NCI-H345 (cell line): ENCODE data around the gene STT3B.
"Not testable (repeated sequence)": the region's sequence is repeated elsewhere in the genome, so short reads cannot be mapped to it uniquely, and the experiment has no call there.

Experiments used
- DNase-seq: peaks from one replicate; lab custom pipeline; 2025; lab: John Stamatoyannopoulos, UW

The STT3B gene

DNA sequence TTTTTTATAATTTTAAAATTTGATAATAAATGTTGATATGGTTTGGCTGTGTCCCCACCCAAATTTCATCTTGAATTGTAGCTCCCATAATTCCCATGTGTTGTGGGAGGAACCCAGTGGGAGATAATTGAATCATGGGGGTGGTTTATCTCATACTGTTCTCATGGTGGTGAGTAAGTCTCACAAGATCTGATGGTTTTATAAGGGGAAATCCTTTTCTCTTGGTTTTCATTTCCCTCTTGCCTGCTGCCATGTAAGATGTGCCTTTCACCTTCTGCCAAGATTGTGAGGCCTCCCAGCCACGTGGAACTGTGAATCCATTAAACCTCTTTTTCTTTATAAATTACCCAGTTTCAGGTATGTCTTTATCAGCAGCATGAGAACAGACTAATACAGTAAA is 72.6 kb downstream of the STT3B start:
- not testable (repeated sequence) for DNase-seq

- DNase-seq, result no peak
Measured at GRCh38 chr3:31606453-31606852, 73.7 kb downstream of the STT3B start.

DNA sequence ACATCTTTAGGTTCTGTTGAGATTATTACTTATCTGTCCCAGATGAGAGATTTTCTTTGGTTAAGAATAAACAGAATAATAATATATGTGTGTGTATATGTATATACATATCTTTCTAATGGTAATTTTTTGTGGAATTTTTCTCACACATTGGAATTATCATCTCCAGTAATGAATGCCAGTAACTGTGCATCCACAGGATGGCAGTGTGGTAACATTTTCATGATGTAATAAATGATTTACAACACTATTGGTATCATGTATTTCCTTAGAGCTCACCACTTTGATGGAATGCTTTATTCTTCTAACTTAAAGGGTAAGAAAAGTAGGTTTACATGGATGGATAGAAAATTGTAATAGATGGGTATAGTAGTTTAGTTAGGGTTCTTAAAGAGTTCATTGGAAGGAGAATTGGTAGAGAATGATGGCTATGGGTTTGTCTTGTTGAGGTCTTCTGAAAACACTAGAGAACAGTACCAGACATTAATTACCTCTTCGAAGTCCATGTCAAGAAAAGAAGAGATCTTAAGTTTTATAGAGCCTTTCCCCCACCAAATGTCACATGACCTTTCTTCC is 78.1 kb downstream of the STT3B start:
- no peak for DNase-seq

DNA sequence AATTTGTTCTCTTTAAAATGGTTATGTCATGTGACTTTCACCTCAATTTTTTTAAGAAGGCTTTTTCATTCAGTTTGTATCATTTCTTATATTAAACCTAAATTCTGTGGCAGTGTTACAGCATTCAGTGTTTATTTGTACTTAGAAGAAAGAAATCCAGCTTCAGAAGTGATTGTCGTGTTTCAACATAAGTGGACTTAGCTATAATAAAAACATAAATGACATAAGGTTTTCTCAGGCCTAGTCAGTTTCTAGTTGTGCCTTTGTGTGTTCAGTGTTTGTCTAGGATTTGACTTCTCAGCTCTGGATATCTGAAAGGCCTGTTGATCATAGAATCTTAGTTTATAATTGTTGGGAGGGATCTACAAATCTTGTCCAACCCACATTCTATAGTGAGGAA is 80.5 kb downstream of the STT3B start:
- DNase-seq, result no peak

GRCh38 chr3:31613654-31614053 is 80.9 kb downstream of the STT3B start:
- no peak for DNase-seq

- peak; percentile 9 for DNase-seq
Measured at GRCh38 chr3:31614162-31614921, 81.6 kb downstream of the STT3B start.

DNA sequence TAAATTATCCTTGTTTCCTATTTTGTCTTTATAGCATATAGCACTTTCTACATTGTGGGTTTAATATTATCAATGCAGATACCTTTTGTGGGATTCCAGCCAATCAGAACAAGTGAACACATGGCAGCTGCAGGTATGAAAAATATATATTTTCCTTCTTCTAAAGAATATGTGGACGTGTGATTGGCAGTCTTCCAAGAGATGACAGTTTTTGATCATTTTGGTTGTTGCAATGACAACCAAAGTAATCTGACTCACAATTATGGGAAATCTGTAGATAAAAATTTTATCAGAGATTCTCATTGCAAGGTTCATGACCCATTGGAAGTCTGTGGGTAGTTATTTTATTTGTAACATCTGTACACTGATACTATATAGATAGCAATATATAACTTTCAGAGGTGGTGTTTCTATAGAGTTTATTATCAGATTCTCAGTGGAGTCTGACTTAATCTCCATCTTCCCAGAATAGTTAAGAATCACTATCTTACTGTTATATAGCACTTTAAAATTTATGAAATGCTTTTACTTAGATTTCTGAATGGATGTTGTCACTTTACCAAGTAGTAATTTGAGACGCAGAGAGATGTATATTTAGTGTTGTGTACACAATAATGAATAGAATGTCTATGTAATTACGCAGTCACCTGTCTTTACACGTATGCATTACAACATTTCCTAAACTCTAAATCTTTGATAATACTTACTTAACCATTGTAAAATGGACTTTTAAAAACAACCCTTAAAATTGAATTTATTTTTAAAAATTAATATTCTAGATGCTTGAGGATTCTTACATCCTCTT is 82.5 kb downstream of the STT3B start:
- peak; percentile 1 for DNase-seq

GRCh38 chr3:31616711-31617110 is 84.0 kb downstream of the STT3B start:
- no peak for DNase-seq

GRCh38 chr3:31620656-31621055 is 87.9 kb downstream of the STT3B start:
- DNase-seq, result no peak

DNA sequence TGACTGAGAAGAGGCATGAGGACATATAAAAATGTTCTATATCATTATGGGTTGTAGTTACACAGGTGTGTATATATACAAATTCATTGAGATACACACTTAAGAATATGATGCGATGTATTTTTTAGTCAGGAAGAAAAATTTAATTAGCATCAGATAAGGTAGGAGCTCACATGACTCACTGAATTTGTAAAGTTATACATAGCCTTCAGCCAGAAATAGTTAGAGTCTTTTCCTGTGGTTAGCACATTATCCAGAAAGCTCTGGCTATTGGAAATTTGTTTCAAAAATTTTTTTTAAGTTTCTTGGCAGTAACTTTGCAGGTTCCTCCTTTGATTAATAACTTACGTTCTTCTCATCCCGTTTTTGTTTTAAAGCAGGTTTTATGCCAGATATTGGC is 88.6 kb downstream of the STT3B start:
- no peak for DNase-seq

GRCh38 chr3:31622636-31623288 is 90.0 kb downstream of the STT3B start:
- DNase-seq, result no peak

- DNase-seq, result no peak
Measured at GRCh38 chr3:31624083-31624709, 91.5 kb downstream of the STT3B start.

DNA sequence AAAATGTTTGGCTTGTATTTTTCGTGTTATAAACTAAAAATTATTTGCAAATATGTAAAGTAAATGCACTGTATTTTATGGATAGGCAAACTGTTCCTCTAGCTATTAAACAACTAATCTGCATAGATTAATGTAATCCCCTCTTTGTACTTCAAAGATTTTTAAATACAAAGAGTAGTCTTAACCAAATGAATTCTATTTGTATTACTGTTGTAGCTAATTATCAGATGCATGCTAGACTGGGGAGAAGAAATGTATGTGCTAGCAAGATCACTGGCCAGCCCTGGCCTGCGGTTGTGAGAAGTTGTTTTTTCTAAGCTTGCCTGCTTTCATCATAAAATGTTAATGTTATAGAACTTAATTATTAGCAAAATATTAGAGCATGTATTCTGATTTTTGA is 92.6 kb downstream of the STT3B start:
- DNase-seq, result no peak

GRCh38 chr3:31629054-31629453 is 96.3 kb downstream of the STT3B start:
- DNase-seq, result no peak

- DNase-seq, result no peak
Measured at GRCh38 chr3:31634476-31634875, 101.8 kb downstream of the STT3B start.

GRCh38 chr3:31635545-31635944 is 102.8 kb downstream of the STT3B start:
- DNase-seq, result no peak

- DNase-seq, result no peak
Measured at GRCh38 chr3:31636049-31636448, 103.3 kb downstream of the STT3B start.

DNA sequence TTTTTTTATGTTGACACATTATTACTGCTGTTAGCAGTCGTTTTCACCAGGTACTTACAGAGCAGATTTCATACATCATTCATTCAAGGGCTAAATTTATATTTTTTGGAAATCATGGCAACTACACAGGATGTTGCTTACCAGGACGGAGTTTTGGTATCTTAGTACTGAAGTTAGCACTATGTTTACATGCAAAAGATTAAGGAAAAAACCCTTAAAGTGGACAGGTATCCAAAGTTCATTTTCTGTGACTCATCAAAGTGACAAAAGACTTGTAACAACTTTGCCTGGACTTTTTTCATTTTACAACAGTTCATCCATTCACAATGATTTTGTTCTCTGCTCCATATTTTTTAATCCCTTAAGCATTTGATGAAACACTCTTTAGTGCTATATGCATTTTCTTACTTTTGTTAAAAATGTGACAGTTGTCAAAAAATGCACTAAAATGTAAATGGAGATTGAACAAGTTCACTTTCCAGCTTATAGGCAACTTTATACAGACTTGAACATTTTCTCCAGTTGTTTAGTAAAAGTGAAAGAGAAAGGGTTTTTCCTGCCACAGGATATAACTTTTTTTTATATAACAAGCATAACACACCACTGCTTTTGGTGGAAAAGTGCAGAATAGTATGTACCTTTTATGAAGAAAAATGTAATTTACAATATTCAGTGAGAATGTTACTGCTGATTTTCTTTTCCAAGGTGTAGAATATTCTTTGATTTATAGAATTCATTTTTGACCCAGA is 104.1 kb downstream of the STT3B start:
- DNase-seq, result no peak

DNA sequence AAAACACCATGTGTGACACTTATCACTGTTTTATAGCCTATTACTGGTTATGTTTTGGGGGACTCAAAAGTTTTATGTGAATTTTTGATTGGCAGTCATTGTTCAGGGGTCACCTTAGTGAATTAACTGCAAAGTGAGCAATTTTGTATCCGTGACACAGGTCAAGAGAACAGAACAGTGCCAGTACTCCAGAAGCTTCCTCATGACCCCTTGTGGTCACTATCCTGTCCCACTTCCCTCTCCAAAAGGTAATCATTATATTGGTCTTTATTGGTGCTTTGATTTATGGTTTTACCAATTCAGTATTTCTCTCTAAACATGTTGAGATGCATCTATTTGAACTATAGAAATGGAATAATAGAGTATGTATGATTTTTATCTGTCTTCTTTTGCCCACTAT is 107.1 kb downstream of the STT3B start:
- no peak for DNase-seq

DNA sequence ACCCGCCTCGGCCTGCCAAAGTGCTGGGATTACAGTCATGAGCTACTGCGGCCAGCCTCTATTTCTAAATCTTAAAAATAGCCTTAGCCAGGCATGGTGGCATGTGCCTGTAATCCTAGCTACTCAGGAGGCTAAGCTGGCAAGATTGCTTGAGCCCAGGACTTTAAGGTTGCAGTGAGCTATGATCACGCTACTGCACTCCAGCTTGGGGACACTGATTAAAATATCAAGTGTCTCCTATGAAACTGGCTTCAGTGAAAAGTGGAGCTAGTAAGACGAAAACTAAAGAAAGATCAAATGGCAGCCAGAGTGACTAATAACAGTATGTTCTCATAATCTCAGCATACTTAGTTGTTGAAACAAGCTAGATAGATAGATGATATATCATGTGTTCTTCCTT is 112.5 kb downstream of the STT3B start:
- no peak for DNase-seq

DNA sequence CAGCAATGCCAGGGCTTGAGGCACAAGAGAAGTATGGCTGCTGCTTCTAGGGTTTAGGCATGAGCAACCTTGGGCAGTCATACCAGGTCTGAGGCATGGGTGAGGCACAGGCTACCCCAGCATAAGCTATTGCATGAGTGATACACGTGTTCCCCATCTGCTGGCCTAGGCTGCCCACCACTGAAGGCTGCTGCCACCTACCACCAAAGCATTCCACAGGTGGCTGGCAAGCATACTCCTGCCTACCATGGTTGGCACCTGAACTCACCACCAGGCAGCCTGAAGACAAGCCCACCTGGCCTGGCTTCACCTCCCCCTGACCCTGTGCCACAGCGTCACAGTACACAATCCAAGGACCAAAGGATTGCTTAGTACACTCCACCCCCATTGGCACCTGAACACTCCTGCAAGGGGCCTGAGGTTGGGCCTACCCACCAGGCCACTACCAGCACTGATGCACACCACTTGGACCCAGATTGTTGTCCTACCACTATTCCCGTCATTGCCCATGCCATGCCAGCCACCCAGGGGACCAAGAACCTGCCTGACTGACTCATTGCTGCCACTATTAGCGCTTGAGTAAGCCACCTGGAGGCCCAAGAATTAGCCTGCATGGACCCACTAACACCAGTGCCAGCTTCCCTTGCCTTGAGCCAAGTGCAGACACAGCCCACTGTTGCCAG is 115.7 kb downstream of the STT3B start:
- no peak for DNase-seq
